ENCODE results near the gene GABRG3.

GABRG3 gene

DNA sequence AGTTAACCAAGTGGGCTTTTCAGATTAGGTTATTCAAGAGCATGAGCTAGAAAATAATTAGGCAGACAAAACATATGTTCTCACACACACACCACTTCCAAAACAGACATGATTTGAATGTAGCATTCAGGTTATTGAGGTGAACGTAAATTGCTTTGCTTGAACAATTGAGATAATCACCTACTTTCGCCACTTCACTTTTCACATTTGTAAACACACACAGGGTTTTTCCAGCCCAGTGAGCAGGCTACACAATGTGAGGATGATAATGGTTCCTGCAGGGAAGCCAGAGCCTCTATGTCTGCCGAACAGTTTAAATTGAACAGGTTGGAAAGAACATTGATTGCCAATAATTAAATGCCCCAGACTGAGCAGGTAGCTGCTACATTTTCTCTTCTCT lies 567.3 kb downstream of the GABRG3 start:
- H3K27ac ChIP-seq = no peak overlapping the region
- H3K9ac ChIP-seq = no peak overlapping the region
- no peak overlapping the region for H3K4me2 ChIP-seq
- no peaks in the 10 kb centered on the region for H3K27me3 ChIP-seq (ENCODE audit: insufficient read depth, low read depth)
- H4K20me1 ChIP-seq (ENCODE audit: insufficient read depth) = no peaks in the 10 kb centered on the region
- H3K79me2 ChIP-seq (ENCODE audit: insufficient read depth, low read depth) = no peaks in the 10 kb centered on the region
- no peak overlapping the region for H2AFZ ChIP-seq (ENCODE audit: low read depth)
- no peak overlapping the region for H3K4me3 ChIP-seq (IDR thresholded peaks at IDR 0.05; ENCODE audit: insufficient read depth, low read depth, low read length)
- H3K4me1 ChIP-seq (ENCODE audit: low read depth, poor library complexity, severe bottlenecking) = no peaks in the 10 kb centered on the region
- no peaks in the 10 kb centered on the region for H3K36me3 ChIP-seq (ENCODE audit: insufficient read depth)
- no peak for TF ChIP-seq CTCF (conservative IDR thresholded peaks at IDR 0.05; ENCODE audit: low read depth, low read length)

GRCh38 chr15:27541581-27541980 lies 570.6 kb downstream of the GABRG3 start:
- Histone ChIP-seq H3K79me2 (ENCODE audit: insufficient read depth, low read depth) (no peaks in the 10 kb centered on the region), H3K27ac (no peak overlapping the region), H3K4me2 (no peak overlapping the region), H4K20me1 (ENCODE audit: insufficient read depth) (no peaks in the 10 kb centered on the region), H3K27me3 (ENCODE audit: insufficient read depth, low read depth) (no peaks in the 10 kb centered on the region), H2AFZ (ENCODE audit: low read depth) (no peak overlapping the region), H3K36me3 (ENCODE audit: insufficient read depth) (no peaks in the 10 kb centered on the region), H3K4me3 (IDR thresholded peaks at IDR 0.05; ENCODE audit: insufficient read depth, low read depth, low read length) (no peak overlapping the region), H3K4me1 (ENCODE audit: low read depth, poor library complexity, severe bottlenecking) (no peaks in the 10 kb centered on the region), H3K9ac (no peak overlapping the region)
- no peak for TF ChIP-seq CTCF (conservative IDR thresholded peaks at IDR 0.05; ENCODE audit: low read depth, low read length)

- no peak overlapping the region for H3K9ac ChIP-seq
- H3K36me3 ChIP-seq (ENCODE audit: insufficient read depth) = no peaks in the 10 kb centered on the region
- H3K4me1 ChIP-seq (ENCODE audit: low read depth, poor library complexity, severe bottlenecking) = no peaks in the 10 kb centered on the region
- H2AFZ ChIP-seq (ENCODE audit: low read depth) = no peak overlapping the region
- H4K20me1 ChIP-seq (ENCODE audit: insufficient read depth) = no peaks in the 10 kb centered on the region
- TF ChIP-seq CTCF (conservative IDR thresholded peaks at IDR 0.05; ENCODE audit: low read depth, low read length) = no peak
- H3K27me3 ChIP-seq (ENCODE audit: insufficient read depth, low read depth) = no peaks in the 10 kb centered on the region
- H3K4me3 ChIP-seq (IDR thresholded peaks at IDR 0.05; ENCODE audit: insufficient read depth, low read depth, low read length) = no peak overlapping the region
- no peaks in the 10 kb centered on the region for H3K79me2 ChIP-seq (ENCODE audit: insufficient read depth, low read depth)
- H3K4me2 ChIP-seq = no peak overlapping the region
- H3K27ac ChIP-seq = no peak overlapping the region
Observed at GRCh38 chr15:27545494-27546255, 574.7 kb downstream of the GABRG3 start.

- Histone ChIP-seq H2AFZ (ENCODE audit: low read depth) (no peak overlapping the region), H3K79me2 (ENCODE audit: insufficient read depth, low read depth) (no peaks in the 10 kb centered on the region), H3K9ac (no peak overlapping the region), H3K4me3 (IDR thresholded peaks at IDR 0.05; ENCODE audit: insufficient read depth, low read depth, low read length) (no peak overlapping the region), H3K4me1 (ENCODE audit: low read depth, poor library complexity, severe bottlenecking) (no peaks in the 10 kb centered on the region), H3K27ac (no peak overlapping the region), H3K4me2 (no peak overlapping the region), H4K20me1 (ENCODE audit: insufficient read depth) (no peaks in the 10 kb centered on the region), H3K36me3 (ENCODE audit: insufficient read depth) (no peaks in the 10 kb centered on the region), H3K27me3 (ENCODE audit: insufficient read depth, low read depth) (no peaks in the 10 kb centered on the region)
- no peak for TF ChIP-seq CTCF (conservative IDR thresholded peaks at IDR 0.05; ENCODE audit: low read depth, low read length)
Observed at GRCh38 chr15:27549746-27550145, 578.8 kb downstream of the GABRG3 start.

All from KMS-11 (cell line).